GM19468 (cell line): ENCODE measurements around the gene TSPAN5.
A peak's percentile ranks its signal among the peaks of the same experiment; 100 is the strongest.

ENCODE experiments used
- ATAC-seq: cut with Tn5 transposase; IDR thresholded peaks from one replicate; pipeline ENCODE4 v1.9.1; 2021; ENCODE audit warnings: mild to moderate bottlenecking, moderate library complexity, moderate number of reproducible peaks; ENCODE audit not compliant: unreplicated experiment; ENCODE audit errors: extremely low read depth

Gene TSPAN5

DNA sequence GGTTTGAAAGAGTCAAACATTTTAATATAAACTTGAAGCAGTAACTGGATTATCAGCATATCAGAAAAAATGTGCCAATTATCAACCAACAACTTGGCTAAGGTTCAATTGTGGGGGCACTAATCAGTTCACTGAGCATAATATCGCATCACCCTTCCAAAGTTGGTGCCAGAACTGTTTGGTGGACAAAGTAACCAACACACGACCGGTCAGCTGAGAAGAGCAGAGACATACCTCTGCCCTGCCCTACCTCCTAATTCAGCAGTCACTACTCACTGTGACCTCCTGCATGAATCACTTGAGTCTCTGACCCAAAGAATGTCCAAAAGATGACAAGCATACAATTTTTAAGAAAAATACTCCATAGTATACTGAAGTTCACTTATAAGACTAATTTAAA is 53.2 kb downstream of the TSPAN5 start:
- no peak for ATAC-seq

DNA sequence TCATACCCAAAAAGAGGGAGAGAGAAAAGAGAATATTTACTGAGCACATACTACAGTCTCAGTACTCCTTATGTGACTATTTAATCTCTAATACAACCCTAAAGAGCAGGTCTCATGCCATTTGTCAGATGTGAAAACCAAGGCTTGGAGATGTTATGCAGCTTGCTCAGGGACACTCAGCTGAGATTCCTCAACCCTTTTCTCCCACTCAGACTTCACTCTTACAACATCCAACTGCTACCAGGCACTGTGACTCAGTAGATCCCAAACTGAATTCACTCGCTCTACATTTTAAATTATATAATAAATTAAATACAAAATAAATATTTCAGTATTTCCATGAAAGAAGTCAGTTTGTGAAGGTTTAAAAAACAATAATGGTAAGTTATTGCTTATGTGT is 53.7 kb downstream of the TSPAN5 start:
- ATAC-seq, result no peak

DNA sequence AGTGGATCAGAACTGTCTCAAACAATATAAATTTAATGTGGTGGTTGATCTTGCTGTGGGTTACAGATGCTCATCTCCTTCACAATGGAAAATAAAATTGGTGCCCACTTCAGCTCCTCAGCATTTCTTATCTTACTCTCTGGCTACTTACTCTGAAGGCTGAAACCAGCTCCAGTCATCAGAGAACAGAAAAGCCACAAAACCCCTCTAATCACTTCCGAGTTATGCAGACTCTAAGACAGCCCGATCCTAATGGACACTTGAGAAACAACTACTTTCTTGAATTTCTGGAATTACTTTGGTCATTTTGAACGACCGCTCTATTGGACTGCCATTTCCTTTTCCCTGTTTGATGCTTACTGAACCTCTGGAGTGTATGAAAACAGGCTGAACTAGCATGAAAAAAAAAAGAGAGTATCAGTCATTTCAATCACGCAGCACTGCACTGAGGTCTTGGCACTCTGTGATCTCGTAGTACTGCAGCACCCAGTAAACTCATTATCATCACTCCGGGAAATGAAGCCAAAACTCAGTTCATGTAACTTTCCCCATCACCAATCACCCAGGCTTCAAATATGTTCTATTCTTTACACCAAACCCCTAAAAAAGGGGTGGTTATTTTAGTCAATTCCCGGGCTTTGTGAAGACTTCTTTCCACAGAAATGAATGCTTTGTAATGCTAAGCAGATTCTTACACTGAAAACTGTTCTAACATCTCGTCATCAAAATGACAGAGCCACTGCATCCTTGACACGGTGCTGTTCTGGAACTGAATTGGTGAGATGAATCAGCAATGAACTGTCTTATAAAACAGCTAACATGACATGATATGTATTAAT is 54.5 kb downstream of the TSPAN5 start:
- no peak for ATAC-seq

DNA sequence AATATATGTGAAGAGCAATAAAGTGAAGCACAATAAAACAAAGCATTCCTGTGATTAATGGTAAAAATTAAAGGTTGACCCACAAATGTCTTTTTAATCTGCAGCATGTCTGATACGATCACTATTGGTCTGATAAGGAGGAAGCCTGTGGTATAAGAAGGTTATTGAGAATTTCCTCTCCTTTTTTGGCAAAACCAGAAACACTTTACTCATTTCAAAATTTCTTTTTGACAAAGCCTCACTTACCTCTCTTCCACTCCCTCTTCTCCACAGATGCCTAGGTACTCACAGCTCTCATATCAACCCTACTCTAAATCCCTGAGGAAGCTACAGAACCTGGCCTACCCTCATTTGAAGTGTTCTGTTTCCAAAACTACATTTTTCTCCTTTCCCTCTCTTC is 56.1 kb downstream of the TSPAN5 start:
- no peak for ATAC-seq

DNA sequence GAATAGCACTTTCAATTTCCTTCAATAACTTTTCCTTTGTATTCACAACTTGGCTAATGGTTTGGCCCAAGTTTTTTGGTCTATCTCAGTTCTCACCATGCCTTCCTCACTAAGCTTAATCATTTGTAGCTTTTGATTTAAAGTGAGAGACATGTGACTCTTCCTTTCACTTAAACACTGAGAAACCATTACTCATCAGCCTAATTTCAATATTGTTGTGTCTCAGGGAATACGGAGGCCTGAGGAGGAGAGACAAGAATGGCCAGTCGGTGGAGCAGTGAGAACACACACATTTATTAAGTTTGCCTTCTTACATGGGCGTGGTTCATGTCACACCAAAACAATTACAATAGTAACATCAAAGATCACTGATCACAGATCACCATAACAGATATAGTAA is 56.7 kb downstream of the TSPAN5 start:
- peak; percentile 21 for ATAC-seq

DNA sequence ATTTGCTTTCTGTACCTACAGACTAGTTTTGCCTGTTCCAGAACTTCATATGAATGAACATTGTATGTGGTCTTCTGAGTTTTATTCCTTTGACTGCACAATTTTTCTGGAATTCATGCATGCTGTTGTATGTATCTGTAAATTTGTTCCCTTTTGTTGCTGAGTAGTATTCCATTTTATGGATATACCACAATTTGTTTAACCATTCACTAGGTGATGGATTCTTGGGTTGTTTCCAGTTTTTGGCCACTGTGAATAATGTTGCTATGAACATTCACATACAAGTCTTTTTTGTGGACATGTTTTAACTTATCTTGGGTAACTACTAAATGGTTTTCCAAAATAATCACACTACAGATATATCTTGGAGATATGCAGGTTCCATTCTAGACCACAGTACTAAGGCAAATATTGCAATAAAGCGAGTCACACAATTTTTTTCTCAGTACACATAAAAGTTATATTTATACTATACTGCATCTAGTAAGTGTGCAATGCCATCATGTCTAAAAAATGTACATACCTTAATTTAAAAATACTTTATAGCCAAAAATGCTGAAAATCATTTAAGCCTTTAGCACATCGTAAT is 58.7 kb downstream of the TSPAN5 start:
- ATAC-seq, result no peak

DNA sequence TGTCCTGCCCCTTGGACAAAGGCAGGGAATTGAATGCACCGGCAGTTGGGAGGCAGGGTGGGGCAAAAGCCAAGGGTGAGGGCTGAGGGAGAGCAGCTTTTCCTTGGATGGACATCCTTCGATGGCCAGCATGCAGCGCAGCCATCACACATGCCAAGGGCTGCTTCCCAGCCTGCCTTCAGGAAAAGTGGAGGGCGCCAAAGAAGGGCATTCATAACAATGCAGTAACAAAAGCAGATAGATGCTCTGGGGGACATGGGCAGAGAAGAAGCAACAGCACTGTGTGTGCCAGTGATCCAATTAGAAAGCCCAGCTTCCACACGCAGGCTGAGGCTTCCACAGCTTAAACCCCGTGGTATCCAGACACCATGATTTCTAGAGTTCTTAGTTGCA is 71.5 kb downstream of the TSPAN5 start:
- no peak for ATAC-seq

DNA sequence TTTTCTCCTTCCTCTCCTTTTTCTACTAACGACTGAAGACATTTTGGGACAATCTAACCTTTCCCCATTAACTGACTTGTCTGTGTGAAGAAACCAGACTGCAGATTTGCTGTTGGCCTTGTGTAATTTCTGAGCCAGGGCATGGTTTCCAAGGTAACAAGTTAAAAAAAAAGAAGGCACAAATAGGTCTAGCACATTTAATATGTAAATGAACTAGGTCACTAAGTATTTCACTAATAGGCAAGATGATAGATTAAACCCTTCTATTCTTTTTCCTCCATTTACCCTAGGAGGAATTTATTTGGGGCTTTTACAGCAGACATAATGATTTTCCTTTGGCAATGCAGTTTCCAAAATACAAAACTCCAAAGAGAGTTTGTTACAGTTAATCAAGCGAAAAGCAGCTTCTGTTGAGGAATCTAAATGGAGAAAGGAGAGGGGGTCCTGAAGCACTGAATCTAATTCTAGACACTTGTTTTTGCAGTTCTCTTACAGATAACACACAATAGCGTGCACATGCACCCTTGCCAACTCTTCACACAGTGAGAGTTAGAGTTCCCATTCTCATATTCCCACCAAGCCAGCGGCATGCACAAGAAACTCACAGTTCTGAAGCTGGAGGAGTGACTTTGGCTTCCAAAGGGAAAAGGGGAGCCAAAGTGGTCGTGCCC is 72.0 kb downstream of the TSPAN5 start:
- no peak for ATAC-seq

DNA sequence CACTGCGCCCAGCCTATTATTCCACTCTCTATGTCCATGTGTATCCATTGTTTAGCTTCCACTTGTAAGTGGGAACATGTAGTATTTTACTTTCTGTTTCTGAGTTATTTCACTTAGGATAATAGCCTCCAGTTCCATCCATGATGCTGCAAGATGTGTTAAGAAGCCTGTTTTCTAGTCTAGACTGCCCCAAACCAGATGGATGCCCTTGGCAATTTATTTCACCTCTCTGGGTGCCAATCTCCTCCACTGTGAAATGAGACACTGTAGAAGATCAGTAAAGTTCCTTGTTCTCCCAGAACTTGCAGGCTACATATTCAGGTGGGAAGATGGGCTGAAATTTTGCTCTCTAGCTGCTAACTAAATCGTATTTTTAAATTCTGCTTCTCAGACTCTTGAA is 72.8 kb downstream of the TSPAN5 start:
- ATAC-seq, result no peak

DNA sequence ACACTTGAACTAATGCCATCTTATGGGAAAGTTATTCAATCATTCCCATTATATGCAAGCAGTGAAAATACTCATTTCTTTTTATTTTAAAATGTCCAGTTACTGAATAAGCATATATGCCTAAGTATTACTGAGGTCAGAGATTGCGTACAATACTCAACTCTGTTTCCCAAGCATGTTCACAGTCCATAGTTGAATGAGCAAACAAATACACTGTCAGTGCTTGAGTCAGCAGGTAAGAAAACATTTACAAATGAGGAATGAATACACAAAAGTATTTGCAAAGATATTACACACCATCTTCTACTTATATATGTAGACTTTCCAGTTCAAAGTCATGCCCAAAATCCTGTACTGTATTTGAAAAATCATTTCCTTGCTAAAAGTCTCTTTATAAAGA is 74.1 kb downstream of the TSPAN5 start:
- ATAC-seq, result no peak

DNA sequence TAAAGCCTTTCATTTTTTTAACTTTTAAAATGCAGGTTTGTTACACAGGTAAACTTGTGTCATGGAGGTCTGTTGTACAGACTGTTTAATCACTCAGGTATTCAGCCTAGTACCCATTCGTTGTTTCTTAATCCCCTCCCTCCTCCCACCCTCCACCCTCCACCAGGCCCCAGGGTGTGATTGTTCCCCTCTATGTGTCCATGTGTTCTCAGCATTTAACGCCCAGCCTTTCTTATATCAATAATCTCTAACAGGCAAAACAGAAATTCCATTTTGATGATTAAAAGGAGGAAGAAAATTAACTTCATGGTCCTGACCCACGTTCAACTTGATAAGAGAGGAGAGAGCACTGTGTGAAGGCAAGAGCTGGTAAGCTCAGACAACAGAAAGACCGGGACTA is 75.1 kb downstream of the TSPAN5 start:
- ATAC-seq, result no peak

DNA sequence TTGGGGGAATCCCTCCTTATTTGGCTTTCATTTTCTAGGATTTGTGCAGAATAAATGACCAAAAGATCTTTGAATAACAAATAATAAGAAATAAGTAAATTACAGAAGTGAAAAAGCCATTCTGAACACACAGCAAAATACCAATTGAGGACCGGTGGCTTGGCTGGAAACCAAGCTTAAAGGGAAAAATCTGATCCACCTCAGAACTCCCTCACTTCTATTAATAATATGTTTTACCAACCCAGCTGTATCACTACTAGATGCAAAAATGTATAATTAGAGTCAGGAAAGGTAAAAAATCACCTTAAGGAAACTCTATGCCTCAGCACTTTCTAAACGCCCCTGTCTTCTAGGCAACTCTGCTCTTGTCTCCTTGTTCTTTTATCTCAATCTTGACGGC is 77.3 kb downstream of the TSPAN5 start:
- no peak for ATAC-seq

DNA sequence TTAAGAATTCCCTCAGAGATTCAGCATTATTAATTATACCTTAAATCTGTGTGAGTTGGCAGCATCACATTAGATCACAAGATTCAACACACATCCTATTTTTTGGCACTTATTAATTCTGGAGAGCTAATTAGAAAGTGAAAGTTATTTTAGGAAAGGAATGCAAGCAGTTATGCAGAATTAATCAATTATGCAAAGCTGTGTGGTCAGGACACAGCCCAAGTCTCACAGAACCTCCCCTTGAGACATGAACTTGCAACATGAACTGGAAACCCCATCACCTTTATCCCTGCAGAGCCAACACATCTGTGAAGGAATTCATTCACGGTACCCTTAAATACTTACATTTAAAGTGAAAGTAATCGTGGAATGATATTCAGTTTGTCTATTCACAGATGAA is 80.5 kb downstream of the TSPAN5 start:
- ATAC-seq, result no peak

DNA sequence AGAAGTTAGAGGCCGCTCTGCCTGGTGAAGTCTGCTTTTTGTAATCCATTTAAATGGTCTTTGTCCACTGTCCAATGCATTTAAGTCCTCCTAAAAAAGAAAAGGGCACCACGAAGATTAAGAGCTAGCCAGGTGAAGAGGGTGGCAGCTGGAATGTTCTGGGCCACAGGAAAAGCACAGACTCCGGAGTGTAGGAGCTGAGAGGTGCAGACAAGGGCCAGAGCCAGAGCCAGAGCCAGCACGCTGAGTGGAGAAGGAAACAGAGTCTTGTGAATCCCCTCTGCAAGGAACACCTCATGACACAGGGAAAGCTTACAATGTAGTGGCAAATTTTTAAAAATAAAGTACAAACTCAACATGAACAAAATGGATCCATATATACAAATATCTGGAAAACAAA is 83.6 kb downstream of the TSPAN5 start:
- no peak for ATAC-seq

DNA sequence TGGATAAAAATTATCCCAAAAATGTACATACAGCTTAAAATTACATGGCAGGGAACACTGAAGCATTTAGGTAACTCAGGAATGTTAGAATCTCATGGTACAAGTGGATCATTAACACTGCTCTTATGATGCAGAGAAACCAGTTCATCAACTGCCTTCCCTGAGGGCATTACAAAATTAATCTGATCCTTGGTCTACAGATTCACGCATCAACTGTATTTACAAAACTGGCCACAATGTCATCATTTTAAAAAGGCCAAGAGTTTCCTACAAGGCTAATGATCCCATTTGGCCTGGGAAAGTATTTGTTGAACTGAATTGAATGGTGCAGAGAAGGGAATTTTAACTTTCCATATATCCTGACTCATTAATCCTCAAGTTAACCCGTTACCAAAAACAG is 84.6 kb downstream of the TSPAN5 start:
- ATAC-seq, result no peak

DNA sequence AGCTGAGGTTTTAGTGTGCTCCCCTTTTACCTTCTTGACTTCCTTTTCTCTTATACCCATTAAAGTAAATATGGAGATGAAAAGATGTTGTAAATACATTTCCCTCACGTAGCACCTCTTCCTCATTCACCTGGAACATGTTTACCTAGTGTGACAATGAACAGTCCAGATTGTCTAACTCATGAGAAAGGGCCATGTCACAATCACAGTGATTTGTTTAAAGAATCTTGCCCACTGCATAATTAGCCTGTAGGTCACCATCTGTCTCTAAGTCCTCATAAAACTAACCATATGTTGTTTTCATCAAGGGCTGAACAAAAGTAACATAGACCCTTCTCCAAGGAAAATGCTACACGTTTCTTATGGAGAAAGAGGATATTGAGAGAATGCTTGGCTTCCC is 85.7 kb downstream of the TSPAN5 start:
- no peak for ATAC-seq

DNA sequence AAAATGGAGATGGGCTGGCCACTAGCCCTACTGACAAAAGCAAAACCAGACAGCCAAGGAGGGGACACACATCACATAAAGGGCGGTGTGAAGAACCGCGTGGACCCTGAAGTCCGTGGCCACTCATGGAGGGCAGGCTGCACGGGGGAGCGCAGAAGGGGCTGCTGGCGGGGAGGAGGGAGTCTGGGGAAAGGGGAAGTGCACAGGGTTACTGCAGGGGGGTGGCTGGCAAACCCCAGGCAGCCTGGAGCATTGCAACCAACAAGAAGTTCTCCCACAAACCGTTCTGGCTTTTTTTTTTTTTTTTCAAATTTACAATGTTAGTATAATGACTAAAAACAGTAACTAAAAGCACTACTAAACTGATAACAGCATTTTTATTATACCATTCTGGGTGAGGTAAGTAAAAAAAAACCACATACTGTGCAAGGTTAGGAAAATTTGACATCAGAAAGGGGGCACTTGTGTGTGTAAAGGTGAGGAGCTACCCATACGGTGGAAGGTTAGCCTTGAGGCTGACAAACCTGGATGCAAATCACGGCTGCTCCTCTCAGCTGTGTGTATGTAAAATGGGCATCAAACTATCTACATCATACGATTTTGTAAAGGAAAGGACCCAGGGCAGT is 87.1 kb downstream of the TSPAN5 start:
- ATAC-seq, result no peak

DNA sequence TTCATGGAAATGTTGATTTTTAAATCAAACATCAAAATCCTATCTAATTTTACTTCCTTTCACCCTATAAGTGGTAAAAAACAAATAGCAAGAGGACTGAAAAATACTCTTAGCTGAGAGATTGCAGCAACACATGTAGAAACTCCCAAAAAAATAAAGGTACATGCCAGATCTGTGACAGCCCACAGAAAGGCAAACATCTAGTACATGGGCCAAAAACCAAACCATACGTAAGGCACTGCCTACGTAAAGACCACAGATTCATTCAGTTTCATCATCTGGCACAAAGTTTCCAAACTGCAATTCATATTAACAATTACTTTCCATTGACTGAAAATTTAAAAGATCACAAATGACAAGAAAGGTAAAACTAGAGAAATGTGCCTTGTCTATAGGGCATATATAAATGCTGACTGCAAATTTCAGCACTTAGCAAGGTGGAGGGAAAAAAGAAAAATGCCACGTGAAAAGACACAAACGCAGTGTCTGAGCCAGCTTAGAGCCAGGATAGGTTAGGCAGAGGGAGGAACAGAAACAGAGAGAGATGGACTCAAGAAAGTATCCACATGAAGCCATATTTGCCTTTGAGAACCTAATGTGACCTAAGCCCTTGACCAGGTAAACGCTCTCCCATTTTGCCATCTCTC is 88.1 kb downstream of the TSPAN5 start:
- ATAC-seq, result no peak

DNA sequence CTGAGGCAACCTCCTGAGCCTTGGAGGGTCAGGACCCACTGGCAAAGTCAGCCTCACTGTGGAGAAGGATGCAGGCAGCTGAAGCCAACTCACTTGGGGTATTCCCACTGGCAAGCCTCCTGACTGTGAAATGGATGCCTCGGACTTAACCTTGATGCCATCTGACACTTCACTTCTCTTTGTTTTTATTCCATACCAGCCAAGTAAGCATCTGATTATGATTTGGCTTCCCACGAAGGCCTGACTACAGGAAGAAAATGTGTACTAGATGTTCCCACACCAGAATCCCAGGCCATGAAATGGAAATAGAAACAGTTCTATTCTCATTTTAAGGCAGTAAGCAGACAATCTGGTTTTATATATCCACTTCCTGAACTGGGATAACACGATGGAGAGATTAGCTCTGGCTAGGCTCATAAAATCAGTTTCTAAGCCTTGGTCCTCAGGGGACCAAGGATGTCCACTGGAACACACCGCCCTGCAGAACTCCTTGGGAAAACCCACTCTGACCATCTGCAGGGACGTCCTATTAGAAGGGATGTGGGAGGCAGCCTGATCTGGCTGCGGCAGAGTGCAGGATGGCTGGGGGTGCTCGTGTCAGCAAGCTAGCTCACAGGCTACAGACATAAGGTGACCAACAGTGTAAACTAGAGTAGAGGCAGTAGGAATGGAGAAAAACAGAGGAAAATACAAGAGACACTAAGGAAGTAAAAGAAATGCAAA is 89.3 kb downstream of the TSPAN5 start:
- ATAC-seq, result no peak

DNA sequence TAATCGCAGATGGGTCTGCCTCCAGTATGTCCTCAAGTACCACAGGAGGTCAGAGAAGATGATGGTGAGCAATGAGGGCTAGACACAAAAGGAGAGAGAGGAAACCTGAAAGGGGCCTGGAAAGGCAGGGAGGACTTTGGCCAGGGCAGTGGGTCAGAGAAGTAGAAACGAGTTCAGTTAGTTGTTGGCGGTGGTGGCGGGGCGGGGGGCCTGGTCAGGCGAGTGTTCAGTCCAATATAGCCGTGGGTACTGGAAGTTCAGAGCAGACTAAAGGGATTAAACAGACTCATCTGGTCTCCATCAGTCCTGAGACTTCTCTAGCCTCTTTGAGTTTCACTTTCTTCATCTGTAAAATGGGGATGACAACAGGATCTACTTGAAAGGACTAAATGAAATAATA is 90.8 kb downstream of the TSPAN5 start:
- ATAC-seq, result no peak
